ENCODE measurements around the gene CTAGE8.
"Not testable (repeated sequence)": the region's sequence is repeated elsewhere in the genome, so short reads cannot be mapped to it uniquely, and the experiment has no call there.

DNA sequence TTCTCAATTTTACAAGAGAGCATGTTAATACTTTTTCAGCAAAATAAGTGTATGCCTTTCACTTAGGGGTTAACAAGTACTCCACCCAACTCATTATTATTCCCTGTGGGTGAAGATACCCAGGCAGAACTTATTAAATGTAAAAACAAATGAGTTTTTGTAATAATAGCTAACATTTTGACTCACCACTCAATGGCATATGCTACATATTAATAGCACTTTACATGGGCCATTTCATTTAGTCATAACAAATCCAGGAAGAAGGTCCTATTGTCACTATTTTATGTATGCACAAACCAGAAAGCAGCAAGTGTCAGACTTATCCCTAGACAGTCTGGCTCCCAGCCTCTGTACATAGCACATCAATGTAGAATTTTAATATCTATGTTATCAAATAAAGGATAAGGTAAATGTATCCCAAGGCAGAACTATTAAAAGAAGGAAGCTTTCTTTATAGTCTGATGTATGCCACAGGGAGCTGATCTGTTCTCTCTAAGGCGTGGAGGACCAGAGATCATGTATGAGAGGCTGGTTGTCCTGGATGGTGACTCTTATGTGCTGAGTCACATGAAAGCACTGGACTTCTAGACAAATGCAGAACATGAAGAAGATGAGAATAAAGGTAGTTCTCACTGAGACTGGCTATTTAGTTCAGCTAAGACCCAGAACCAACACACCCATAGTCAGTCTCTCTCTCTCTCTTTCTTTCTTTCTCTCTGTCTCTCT is 33.7 kb upstream of the CTAGE8 start:
- TF ChIP-seq CTCF (IDR thresholded peaks at IDR 0.05; ENCODE audit: low read depth, low read length); EZH2phosphoT487 (IDR thresholded peaks at IDR 0.05; ENCODE audit: low read depth): not testable (repeated sequence)
